SK-N-MC (cell line): ENCODE measurements around the gene SOX5.

Experiments used
- EZH2 ChIP-seq: fragments of 200-600 bp; sonication (generic); IDR thresholded peaks from one replicate; pipeline ENCODE4 v1.6.1; 2017; ENCODE audit warnings: antibody characterized with exemption
- POLR2AphosphoS5 ChIP-seq: IDR thresholded peaks from 2 replicates; pipeline ENCODE4 v1.6.1; 2012; ENCODE audit warnings: mild to moderate bottlenecking, low read depth, low read length, borderline replicate concordance

- TF ChIP-seq POLR2AphosphoS5 (no peak), EZH2 (no peak)
Measured at GRCh38 chr12:23817345-23817744, 132.1 kb downstream of the SOX5 start.
